Suprapubic skin (tissue), 3 donors: ENCODE data around the gene PCNX1.

Experiments used
- CTCF ChIP-seq, 2 donors: fragments of 200-600 bp in 1 of 2; fragments of 450-650 bp in 1 of 2; sonication (generic) in 1 of 2; IDR thresholded peaks; one replicate each; pipeline ENCODE4 v1.5.1; 2016 to 2019; ENCODE audit warnings: antibody characterized with exemption in 2 of 2, mild to moderate bottlenecking in 1 of 2, moderate library complexity in 1 of 2
- POLR2A ChIP-seq, 2 donors: fragments of 450-650 bp; IDR thresholded peaks; one replicate each; pipeline ENCODE4 v1.6.1; 2017; ENCODE audit warnings: antibody characterized with exemption in 2 of 2, mild to moderate bottlenecking in 2 of 2, moderate library complexity in 2 of 2

- no peak for TF ChIP-seq CTCF (IDR thresholded peaks at IDR 0.05)
- no peak for TF ChIP-seq POLR2A (IDR thresholded peaks at IDR 0.05)
These were observed 49.3 kb downstream of the PCNX1 start for GRCh38 chr14:70956511-70956910.
